Common myeloid progenitor, CD34-positive (primary cell): ENCODE measurements around the gene MYH4.

Experiments used
- CTCF ChIA-PET: fragments of 350-600 bp; sonication (Branson Sonifier 250); formaldehyde crosslinking; loops from one replicate; lab custom pipeline; 2021; ENCODE audit warnings: antibody characterized with exemption; lab: Charles Lee
- POLR2A ChIA-PET: fragments of 350-600 bp; sonication (Branson Sonifier 250); formaldehyde crosslinking; loops from one replicate; lab custom pipeline; 2021; ENCODE audit warnings: antibody characterized with exemption; lab: Charles Lee
- DNase-seq, 3 donors: peaks; one replicate each; pipeline versions ENCODE4 v3.0.0 to v3.0.0-alpha.2; 2013
- H3K27ac ChIP-seq, 2 experiments: 1 replicate in 1 of 2; 2 replicates in 1 of 2; pipeline ENCODE4 v1.7.0; 2013; ENCODE audit warnings: inconsistent platforms in 2 of 2, low read length in 2 of 2, mild to moderate bottlenecking in 2 of 2, low read depth in 1 of 2, moderate library complexity in 1 of 2; ENCODE audit not compliant: severe bottlenecking in 2 of 2, insufficient read depth in 1 of 2, poor library complexity in 1 of 2
- H3K27me3 ChIP-seq, 5 experiments: replicated peaks in 2 of 5; 1 replicate in 3 of 5; 2 replicates in 2 of 5; pipeline versions ENCODE4 v1.6.1 to v1.7.0; 2013; ENCODE audit warnings: low read length in 4 of 5, mild to moderate bottlenecking in 2 of 5, moderate library complexity in 2 of 5, inconsistent platforms in 1 of 5; ENCODE audit not compliant: insufficient read depth in 5 of 5, control insufficient read depth in 4 of 5
- H3K36me3 ChIP-seq, 4 experiments: 1 replicate in 2 of 4; 2 replicates in 2 of 4; pipeline versions ENCODE4 v1.6.1 to v1.7.0; 2013; ENCODE audit warnings: low read length in 3 of 4, control low read depth in 1 of 4, mild to moderate bottlenecking in 1 of 4; ENCODE audit not compliant: control insufficient read depth in 4 of 4, insufficient read depth in 4 of 4
- H3K4me1 ChIP-seq, 4 experiments: 1 replicate in 3 of 4; 2 replicates in 1 of 4; pipeline versions ENCODE4 v1.6.1 to v1.7.1; 2013; ENCODE audit warnings: low read length in 3 of 4, mild to moderate bottlenecking in 3 of 4, control low read depth in 1 of 4, inconsistent platforms in 1 of 4, moderate library complexity in 1 of 4; ENCODE audit not compliant: control insufficient read depth in 4 of 4, insufficient read depth in 4 of 4; ENCODE audit errors: control extremely low read depth in 1 of 4
- H3K4me3 ChIP-seq, 7 experiments: 1 replicate in 4 of 7; 2 replicates in 3 of 7; pipeline versions ENCODE4 v1.5.1 to v1.7.0; 2013; ENCODE audit warnings: mild to moderate bottlenecking in 7 of 7, low read length in 6 of 7, moderate library complexity in 6 of 7, inconsistent platforms in 2 of 7, low read depth in 2 of 7, control low read depth in 1 of 7; ENCODE audit not compliant: insufficient read depth in 4 of 7, control insufficient read depth in 1 of 7; ENCODE audit errors: extremely low read depth in 1 of 7
- H3K9me3 ChIP-seq, 5 experiments: 1 replicate in 4 of 5; 2 replicates in 1 of 5; pipeline versions ENCODE4 v1.6.1 to v1.7.1; 2013; ENCODE audit warnings: low read length in 4 of 5, mild to moderate bottlenecking in 2 of 5, inconsistent platforms in 1 of 5, low read depth in 1 of 5, moderate library complexity in 1 of 5; ENCODE audit not compliant: control insufficient read depth in 4 of 5, insufficient read depth in 2 of 5; ENCODE audit errors: control extremely low read depth in 1 of 5
- WGBS: methylation state at CpG from one replicate; pipeline ENCODE4 v1.1.5; 2013; ENCODE audit not compliant: insufficient coverage; 5-methylcytosine and 5-hydroxymethylcytosine counted together

The MYH4 gene

DNA sequence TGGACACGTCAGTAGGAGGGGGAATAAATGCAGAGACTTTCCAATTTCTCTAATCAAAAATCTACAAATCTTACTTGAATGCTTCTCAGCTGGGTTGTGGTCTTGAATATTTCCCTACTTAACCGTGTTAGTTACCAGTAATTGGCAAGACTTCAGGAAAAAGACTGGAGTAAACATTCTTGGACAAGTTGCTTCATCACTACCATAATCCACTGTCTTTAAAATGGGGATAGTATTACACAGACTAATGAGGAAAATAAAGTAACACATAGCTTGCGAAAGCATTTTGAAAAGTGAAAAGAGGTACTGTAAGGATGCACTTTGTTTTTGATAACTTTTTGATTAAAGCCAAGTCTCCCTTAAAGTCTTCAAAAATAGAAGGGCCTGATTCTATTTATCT, 30.6 kb upstream of the MYH4 start:
- WGBS, result no CpG with 5 or more reads among the region's 3 CpGs
- CTCF ChIA-PET, result no interaction called here

DNA sequence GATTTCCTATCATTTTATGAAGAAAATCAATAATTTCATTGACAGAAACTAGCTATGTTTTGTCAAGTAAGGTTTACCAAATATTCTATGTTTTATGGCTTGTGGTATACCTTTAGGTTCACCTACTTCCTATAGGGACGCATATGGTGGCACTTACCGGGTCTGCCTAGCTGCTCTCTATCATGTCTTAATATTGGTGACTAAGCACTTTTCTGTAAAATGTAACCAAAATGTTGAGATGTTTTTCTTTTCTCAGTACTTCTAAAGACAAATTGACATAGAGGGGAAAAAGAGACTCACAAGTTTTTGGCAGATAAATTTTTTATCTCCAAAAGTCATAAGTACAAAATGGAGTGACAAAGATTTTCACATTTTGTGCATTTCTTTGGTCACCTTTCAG, 22.6 kb upstream of the MYH4 start:
- no peaks in the 10 kb centered on the region for H3K36me3 ChIP-seq
- H3K27ac ChIP-seq, result no peak overlapping the region
- no peaks in the 10 kb centered on the region for H3K27me3 ChIP-seq
- WGBS, result 100% methylated on average over 2 of the region's 2 CpGs
- peaks cover 2 to 11% (median 7%) of the 10 kb centered on the region in 5 experiments for H3K9me3 ChIP-seq
- ChIA-PET CTCF (no interaction called here), POLR2A (no interaction called here)
- H3K4me3 ChIP-seq, result no peak overlapping the region
- H3K4me1 ChIP-seq, result no peaks in the 10 kb centered on the region
- DNase-seq, result no peak

More for the DNA sequence above, 30.6 kb upstream of the MYH4 start:
- Histone ChIP-seq H3K27me3 (no peaks in the 10 kb centered on the region), H3K9me3 (no peaks in the 10 kb centered on the region), H3K36me3 (no peaks in the 10 kb centered on the region), H3K4me1 (no peaks in the 10 kb centered on the region), H3K27ac (no peak overlapping the region), H3K4me3 (no peak overlapping the region)
- DNase-seq, result no peak
- POLR2A ChIA-PET, result interaction anchor here (0.6 kb wide), 1 partner anchor 78 kb away, joined by 5 read pairs; no protein-coding TSS in a partner anchor

DNA sequence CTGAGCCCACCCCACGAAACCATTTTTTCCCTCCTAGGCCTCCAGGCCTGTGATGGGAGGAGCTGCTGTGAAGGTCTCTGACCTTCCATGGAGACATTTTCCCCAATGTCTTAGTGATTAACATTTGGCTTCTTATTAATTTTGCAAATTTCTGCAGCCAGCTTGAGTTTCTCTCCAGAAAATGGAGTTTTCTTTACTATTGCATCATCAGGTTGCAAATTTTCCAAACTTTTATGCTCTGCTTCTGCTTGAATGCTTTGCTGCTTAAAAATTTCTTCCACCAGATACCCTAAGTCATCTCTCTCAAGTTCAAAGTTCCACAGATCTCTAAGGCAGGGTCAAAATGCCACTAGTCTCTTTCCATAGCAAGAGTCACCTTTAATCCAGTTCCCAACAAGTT, 12.9 kb upstream of the MYH4 start:
- Histone ChIP-seq H3K9me3 (peaks cover 0 to 11% (median 0%) of the 10 kb centered on the region in 5 experiments), H3K27me3 (no peaks in the 10 kb centered on the region), H3K36me3 (no peaks in the 10 kb centered on the region), H3K4me3 (no peak overlapping the region), H3K4me1 (no peaks in the 10 kb centered on the region), H3K27ac (no peak overlapping the region)
- 100% methylated on average over 1 of the region's 1 CpG for WGBS
- ChIA-PET POLR2A (no interaction called here), CTCF (no interaction called here)
- no peak for DNase-seq

DNA sequence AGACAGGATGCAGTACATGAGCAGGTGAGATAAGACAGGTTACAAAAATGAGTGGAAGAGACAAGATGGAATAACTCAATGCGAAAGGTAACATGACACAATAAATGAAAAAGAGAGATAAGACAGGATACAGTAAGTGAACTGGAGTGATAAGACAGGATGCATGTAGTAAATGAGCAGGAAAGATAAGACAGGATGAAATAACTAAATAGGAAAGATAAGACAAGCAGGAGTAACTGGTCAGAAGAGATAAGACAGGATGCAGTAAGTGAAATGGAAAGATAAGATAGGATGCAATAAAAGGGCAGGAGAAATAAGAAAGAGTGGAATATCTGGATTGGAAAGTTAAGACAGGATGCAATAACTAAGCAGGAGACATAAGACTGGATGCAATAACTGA, 8.3 kb upstream of the MYH4 start:
- Histone ChIP-seq H3K27ac (no peak overlapping the region), H3K4me1 (no peaks in the 10 kb centered on the region), H3K4me3 (no peak overlapping the region), H3K9me3 (peaks cover 0 to 8% (median 0%) of the 10 kb centered on the region in 5 experiments), H3K27me3 (no peaks in the 10 kb centered on the region), H3K36me3 (no peaks in the 10 kb centered on the region)
- CTCF ChIA-PET, result no interaction called here
- 11% methylated on average over 1 of the region's 1 CpG for WGBS
- DNase-seq, result no peak
- POLR2A ChIA-PET, result no interaction called here

DNA sequence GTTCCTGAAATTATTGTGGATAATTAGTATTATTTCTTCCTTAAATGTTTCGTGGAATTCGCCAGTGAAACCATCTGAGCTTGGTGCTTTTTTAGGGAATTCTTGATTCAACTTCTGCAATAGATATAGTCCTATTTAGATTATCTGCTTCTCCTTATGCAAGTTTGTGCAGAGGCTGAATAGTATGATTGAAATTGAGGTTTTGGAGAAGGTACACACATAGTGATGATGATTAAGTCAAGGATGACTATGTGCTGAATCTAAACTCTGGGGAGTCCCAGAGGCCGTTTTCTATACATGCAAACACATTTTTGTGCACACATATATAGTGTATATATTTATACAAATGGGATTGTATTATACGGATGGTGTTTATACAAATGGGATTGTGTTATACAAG, 5.2 kb upstream of the MYH4 start:
- H3K27ac ChIP-seq, result no peak overlapping the region
- ChIA-PET CTCF (no interaction called here), POLR2A (no interaction called here)
- no peak overlapping the region for H3K4me3 ChIP-seq
- no peaks in the 10 kb centered on the region for H3K36me3 ChIP-seq
- no peaks in the 10 kb centered on the region for H3K27me3 ChIP-seq
- H3K4me1 ChIP-seq, result no peaks in the 10 kb centered on the region
- 100% methylated on average over 2 of the region's 4 CpGs for WGBS
- H3K9me3 ChIP-seq, result no peaks in the 10 kb centered on the region
- no peak for DNase-seq

DNA sequence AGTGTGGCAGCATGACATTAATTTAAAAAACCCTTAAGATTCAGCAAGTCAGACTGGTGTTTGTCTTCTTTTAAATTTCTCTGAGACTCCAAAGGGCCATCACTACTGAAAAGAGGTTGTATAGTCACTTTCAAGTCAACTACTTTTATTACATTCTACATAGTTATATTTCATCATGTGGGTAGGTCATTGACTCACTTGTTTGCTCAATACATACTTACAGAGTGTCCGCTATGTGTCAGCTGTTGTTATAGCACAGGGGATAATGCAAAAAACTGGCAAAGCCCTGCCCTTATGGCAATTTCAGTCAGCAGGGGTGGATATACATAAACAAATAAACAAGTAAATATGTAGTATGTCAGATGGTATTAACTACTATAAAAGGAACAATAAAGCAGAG, 2.5 kb upstream of the MYH4 start:
- no peaks in the 10 kb centered on the region for H3K4me1 ChIP-seq
- no peaks in the 10 kb centered on the region for H3K9me3 ChIP-seq
- H3K27me3 ChIP-seq, result peaks cover 0 to 1% (median 0%) of the 10 kb centered on the region in 5 experiments
- DNase-seq, result no peak
- H3K27ac ChIP-seq, result no peak overlapping the region
- CTCF ChIA-PET, result no interaction called here
- H3K4me3 ChIP-seq, result no peak overlapping the region
- WGBS, result no CpG with 5 or more reads among the region's 1 CpG
- H3K36me3 ChIP-seq, result no peaks in the 10 kb centered on the region
- POLR2A ChIA-PET, result no interaction called here

DNA sequence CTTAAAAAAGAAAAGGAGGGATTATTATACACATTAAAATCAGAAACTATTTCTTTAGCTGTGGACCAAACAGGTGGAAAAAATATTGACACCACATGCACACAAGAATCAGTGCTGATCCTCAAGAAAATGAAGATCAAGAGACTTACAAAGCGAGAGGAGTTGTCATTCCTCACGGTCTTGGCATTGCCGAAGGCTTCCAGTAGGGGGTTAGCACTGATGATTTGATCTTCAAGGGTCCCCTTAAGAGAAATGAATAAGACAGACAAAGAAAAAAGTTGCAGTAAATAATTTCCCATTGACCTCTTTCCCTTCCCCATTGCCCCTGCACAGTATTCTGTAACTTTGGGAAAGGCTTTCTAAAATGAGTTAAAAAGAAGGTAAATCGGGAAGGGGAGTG, 6.0 kb downstream of the MYH4 start:
- Histone ChIP-seq H3K27ac (no peak overlapping the region), H3K4me1 (no peaks in the 10 kb centered on the region), H3K9me3 (no peaks in the 10 kb centered on the region), H3K36me3 (no peaks in the 10 kb centered on the region), H3K4me3 (no peak overlapping the region), H3K27me3 (peaks cover 0 to 4% (median 2%) of the 10 kb centered on the region in 5 experiments)
- POLR2A ChIA-PET, result no interaction called here
- CTCF ChIA-PET, result no interaction called here
- DNase-seq, result no peak
- WGBS, result 67% methylated on average over 3 of the region's 4 CpGs
